ENCODE measurements around the gene BRIP1. TPM values are rescaled to one million over a fixed set of nuclear protein-coding genes. Genes with fewer than 3 reads are reported as not detected.
"Not testable (repeated sequence)": the region's sequence is repeated elsewhere in the genome, so short reads cannot be mapped to it uniquely, and the experiment has no call there.

BRIP1 gene
- total RNA-seq, 2 experiments from 2014 or later: 13.2 to 14.5 TPM

DNA sequence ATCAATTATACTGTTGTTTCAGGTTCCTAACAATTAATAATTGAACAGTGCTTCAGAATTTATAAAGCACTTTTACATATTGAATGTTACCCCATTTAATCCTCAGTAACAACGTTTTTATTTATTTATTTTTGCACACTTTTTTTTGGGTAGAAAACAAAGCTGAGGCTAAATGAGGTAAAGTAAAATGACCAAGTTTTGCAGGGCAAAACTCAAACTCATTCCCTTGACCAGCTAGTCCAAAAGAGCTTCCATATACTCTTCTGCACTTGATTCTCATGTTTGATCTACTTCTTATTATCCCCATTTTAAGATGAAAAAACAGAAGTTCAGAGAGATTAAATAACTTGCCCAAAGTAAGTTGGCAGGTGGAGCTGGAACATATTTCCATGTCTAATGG, 191.2 kb downstream of the BRIP1 start:
- ChIA-PET POLR2A (no interaction called here), CTCF (no interaction called here)
- ATAC-seq (no peak), DNase-seq (no peak)
- no peaks in the 10 kb centered on the region for H3K4me1 Mint-ChIP-seq (ENCODE audit: low read depth)
- H3K36me3 Mint-ChIP-seq (ENCODE audit: low read depth): no peaks in the 10 kb centered on the region
- H3K27me3 Mint-ChIP-seq: peaks cover 10% of the 10 kb centered on the region
- TF ChIP-seq, protein P1, sequence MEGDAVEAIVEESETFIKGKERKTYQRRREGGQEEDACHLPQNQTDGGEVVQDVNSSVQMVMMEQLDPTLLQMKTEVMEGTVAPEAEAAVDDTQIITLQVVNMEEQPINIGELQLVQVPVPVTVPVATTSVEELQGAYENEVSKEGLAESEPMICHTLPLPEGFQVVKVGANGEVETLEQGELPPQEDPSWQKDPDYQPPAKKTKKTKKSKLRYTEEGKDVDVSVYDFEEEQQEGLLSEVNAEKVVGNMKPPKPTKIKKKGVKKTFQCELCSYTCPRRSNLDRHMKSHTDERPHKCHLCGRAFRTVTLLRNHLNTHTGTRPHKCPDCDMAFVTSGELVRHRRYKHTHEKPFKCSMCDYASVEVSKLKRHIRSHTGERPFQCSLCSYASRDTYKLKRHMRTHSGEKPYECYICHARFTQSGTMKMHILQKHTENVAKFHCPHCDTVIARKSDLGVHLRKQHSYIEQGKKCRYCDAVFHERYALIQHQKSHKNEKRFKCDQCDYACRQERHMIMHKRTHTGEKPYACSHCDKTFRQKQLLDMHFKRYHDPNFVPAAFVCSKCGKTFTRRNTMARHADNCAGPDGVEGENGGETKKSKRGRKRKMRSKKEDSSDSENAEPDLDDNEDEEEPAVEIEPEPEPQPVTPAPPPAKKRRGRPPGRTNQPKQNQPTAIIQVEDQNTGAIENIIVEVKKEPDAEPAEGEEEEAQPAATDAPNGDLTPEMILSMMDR (IDR thresholded peaks at IDR 0.05): no peak
- no peak overlapping the region for H3K4me3 Mint-ChIP-seq
- peaks cover 2% of the 10 kb centered on the region for H3K9me3 Mint-ChIP-seq
- intact Hi-C loops (cut with micrococcal nuclease): no loop called here
- no peak overlapping the region for H3K27ac Mint-ChIP-seq

DNA sequence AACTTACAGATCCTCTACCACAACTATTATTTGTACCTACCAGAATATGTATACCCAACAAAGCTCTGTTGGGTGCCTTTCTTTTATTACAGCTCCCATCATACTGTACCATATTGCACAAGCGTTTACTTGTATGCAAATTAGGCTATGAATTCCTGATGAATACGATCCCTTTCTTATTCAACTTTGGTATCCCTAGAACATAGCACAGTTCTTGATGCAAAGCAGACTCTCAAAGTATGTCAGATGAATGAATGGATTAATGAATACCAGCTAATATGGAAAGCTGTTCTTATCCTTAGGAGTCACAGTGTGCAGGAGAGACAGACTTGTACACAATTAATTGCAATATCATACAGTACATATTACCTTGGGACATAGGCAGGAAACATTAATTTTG, 192.6 kb downstream of the BRIP1 start:
- H3K36me3 Mint-ChIP-seq (ENCODE audit: low read depth): no peaks in the 10 kb centered on the region
- intact Hi-C loops (cut with micrococcal nuclease): no loop called here
- H3K27me3 Mint-ChIP-seq: peaks cover 12% of the 10 kb centered on the region
- H3K4me1 Mint-ChIP-seq (ENCODE audit: low read depth): no peaks in the 10 kb centered on the region
- POLR2A ChIA-PET: no interaction called here
- no peak overlapping the region for H3K27ac Mint-ChIP-seq
- no peak for DNase-seq
- CTCF ChIA-PET: no interaction called here
- no peak overlapping the region for H3K4me3 Mint-ChIP-seq
- TF ChIP-seq, protein P1 (IDR thresholded peaks at IDR 0.05): no peak
- no peaks in the 10 kb centered on the region for H3K9me3 Mint-ChIP-seq
- ATAC-seq: no peak

DNA sequence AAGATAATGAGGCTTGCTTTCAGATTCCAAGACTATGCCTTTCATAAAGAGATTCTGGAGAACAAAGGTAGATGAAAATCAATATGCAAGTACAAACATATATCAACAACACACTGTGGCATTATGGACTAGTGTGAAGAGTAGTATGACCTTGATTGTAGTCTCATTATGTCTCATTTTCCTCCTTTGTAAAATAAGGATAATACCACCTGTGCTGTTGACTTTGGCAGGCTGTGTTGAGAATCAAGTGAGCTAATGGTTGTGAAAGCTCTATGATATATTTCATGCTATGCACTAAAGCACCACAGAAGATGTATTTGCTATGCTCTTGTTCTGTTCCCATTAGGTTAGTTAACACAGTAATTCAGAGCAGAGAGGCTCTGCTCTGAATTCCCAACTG, 193.8 kb downstream of the BRIP1 start:
- no peaks in the 10 kb centered on the region for H3K36me3 Mint-ChIP-seq (ENCODE audit: low read depth)
- intact Hi-C loops (cut with micrococcal nuclease): no loop called here
- H3K27me3 Mint-ChIP-seq: peaks cover 13% of the 10 kb centered on the region
- no peak overlapping the region for H3K27ac Mint-ChIP-seq
- ChIA-PET CTCF (no interaction called here), POLR2A (no interaction called here)
- ATAC-seq (no peak), DNase-seq (no peak)
- no peak overlapping the region for H3K4me3 Mint-ChIP-seq
- H3K4me1 Mint-ChIP-seq (ENCODE audit: low read depth): no peaks in the 10 kb centered on the region
- no peaks in the 10 kb centered on the region for H3K9me3 Mint-ChIP-seq
- TF ChIP-seq, protein P1 (IDR thresholded peaks at IDR 0.05): no peak

DNA sequence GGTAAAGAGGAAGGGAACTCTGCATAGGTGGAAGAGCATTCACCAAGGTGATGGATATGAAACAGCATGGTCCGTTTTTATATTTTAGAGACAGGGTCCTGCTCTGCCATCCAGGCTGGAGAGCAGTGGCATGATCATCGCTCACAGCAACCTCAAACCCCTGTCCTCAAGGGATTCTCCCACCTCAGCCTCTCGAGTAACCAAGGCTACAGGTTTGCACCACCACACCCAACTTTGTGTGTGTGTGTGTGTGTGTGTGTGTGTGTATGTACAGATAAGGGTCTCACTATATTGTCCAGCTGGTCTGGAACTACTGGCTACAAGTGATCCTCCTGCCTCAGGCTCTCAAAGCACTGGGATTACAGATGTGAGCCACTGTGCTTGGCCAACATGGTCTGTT, 194.8 kb downstream of the BRIP1 start:
- ATAC-seq: no peak
- TF ChIP-seq, protein P1 (IDR thresholded peaks at IDR 0.05): no peak
- Mint-ChIP-seq H3K27me3 (peaks cover 13% of the 10 kb centered on the region), H3K4me1 (ENCODE audit: low read depth) (no peaks in the 10 kb centered on the region), H3K27ac (no peak overlapping the region), H3K9me3 (no peaks in the 10 kb centered on the region), H3K4me3 (no peak overlapping the region), H3K36me3 (ENCODE audit: low read depth) (no peaks in the 10 kb centered on the region)
- CTCF ChIA-PET: no interaction called here
- POLR2A ChIA-PET: no interaction called here
- no peak for DNase-seq
- intact Hi-C loops (cut with micrococcal nuclease): no loop called here

DNA sequence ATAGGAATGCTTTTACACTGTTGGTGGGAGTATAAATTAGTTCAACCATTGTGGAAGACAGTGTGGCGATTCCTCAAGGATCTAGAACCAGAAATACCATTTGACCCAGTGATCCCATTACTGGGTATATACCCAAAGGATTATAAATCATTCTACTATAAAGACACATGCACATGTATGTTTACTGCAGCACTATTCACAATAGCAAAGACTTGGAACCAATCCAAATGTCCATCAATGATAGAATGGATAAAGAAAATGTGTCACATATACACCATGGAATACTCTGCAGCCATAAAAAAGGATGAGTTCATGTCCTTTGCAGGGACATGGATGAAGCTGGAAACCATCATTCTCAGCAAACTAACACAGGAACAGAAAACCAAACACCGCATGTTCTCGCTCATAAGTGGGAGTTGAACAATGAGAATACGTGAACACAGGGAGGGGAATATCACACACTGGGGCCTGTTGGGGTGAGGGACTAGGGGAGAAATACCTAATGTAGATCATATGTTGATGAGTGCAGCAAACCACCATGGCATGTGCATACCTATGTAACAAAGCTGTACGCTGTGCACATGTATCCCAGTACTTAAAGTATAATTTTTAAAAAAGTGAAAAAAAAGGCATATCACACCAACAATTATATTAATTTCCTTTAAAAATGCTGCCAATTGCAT, 196.8 kb downstream of the BRIP1 start:
- CTCF ChIA-PET; H3K36me3 Mint-ChIP-seq (ENCODE audit: low read depth); H3K27ac Mint-ChIP-seq; intact Hi-C loops (cut with micrococcal nuclease); H3K4me3 Mint-ChIP-seq; H3K4me1 Mint-ChIP-seq (ENCODE audit: low read depth); ATAC-seq; H3K9me3 Mint-ChIP-seq; DNase-seq; POLR2A ChIA-PET: not testable (repeated sequence)
- H3K27me3 Mint-ChIP-seq: peaks cover 15% of the 10 kb centered on the region

DNA sequence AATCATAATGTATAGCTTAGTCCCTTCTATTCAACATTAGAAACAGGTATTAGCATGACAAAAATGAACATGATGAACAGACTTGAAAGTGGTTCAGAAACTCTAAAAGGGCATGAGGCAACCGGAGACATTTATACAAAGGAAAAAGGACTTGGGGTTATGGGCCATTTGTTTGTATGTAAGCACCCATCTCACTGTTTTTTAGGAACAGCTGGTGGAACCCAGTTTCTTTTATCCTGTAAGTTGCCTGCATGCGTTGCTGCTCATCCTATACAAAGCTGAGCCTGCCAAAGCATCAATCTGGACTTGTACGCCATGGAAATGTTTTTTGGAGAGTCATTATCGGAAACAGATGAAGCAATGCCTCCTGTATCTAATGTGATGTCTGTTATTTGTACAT, 200.0 kb downstream of the BRIP1 start:
- no peak overlapping the region for H3K4me3 Mint-ChIP-seq
- CTCF ChIA-PET: no interaction called here
- ATAC-seq: no peak
- DNase-seq: no peak
- no peaks in the 10 kb centered on the region for H3K4me1 Mint-ChIP-seq (ENCODE audit: low read depth)
- POLR2A ChIA-PET: no interaction called here
- no peak overlapping the region for H3K27ac Mint-ChIP-seq
- TF ChIP-seq, protein P1 (IDR thresholded peaks at IDR 0.05): no peak
- H3K27me3 Mint-ChIP-seq: peaks cover 10% of the 10 kb centered on the region
- H3K36me3 Mint-ChIP-seq (ENCODE audit: low read depth): no peaks in the 10 kb centered on the region
- no peaks in the 10 kb centered on the region for H3K9me3 Mint-ChIP-seq
- intact Hi-C loops (cut with micrococcal nuclease): no loop called here

All from activated CD8-positive, alpha-beta T cell treated with anti-CD3 and anti-CD28 coated beads for 36 hours (primary cell).